T-helper 17 cell (primary cell): ENCODE measurements around the gene VARS2. TPM values are rescaled to one million over a fixed set of nuclear protein-coding genes. Genes with fewer than 3 reads are reported as not detected.

Source experiments
- ATAC-seq: fragments of 150-1000 bp; cut with Tn5 transposase; 2 replicates; pipeline ENCODE4 v1.10.0; 2021; ENCODE audit warnings: mild to moderate bottlenecking, moderate library complexity
- DNase-seq, 3 donors: peaks; one replicate each; pipeline versions ENCODE4 v3.0.0 to v3.0.0-alpha.2; 2020 to 2021
- H3K9me3 ChIP-seq: one replicate; pipeline ENCODE4 v1.7.0; 2013; ENCODE audit warnings: low read length, mild to moderate bottlenecking; ENCODE audit not compliant: control insufficient read depth, poor library complexity, severe bottlenecking
- H3K27ac Mint-ChIP-seq: one replicate; pipeline ENCODE4 v1.8.0; 2022; ENCODE audit warnings: mild to moderate bottlenecking, moderate library complexity, mixed read lengths
- H3K27me3 Mint-ChIP-seq: one replicate; pipeline ENCODE4 v1.8.0; 2022; ENCODE audit warnings: mixed read lengths
- H3K36me3 Mint-ChIP-seq: one replicate; pipeline ENCODE4 v1.8.0; 2022; ENCODE audit warnings: low read depth, mixed read lengths
- H3K4me1 Mint-ChIP-seq: one replicate; pipeline ENCODE4 v1.8.0; 2022; ENCODE audit warnings: mild to moderate bottlenecking, mixed read lengths
- H3K4me3 Mint-ChIP-seq: one replicate; pipeline ENCODE4 v1.8.0; 2022; ENCODE audit warnings: mild to moderate bottlenecking, moderate library complexity, mixed read lengths
- total RNA-seq, 4 donors: library from RNA in 2 of 4; stranded (reverse) in 2 of 4; gene quantifications; one replicate each; pipeline ENCODE4 v1.2.3 and lab custom pipeline; 2022 to 2026

The VARS2 gene
- total RNA-seq, 2 donors from 2014 or later: 24.4 to 30.5 TPM

- DNase-seq: no peak
- peaks cover 9% of the 10 kb centered on the region for H3K36me3 Mint-ChIP-seq
- H3K27me3 Mint-ChIP-seq: peaks cover 13% of the 10 kb centered on the region
- ATAC-seq: no peak
- H3K27ac Mint-ChIP-seq: no peak overlapping the region
- H3K4me3 Mint-ChIP-seq: no peak overlapping the region
- H3K9me3 ChIP-seq: no peaks in the 10 kb centered on the region
- peaks cover 16% of the 10 kb centered on the region for H3K4me1 Mint-ChIP-seq
These were observed 25.1 kb upstream of the VARS2 start for GRCh38 chr6:30888816-30889495.

GRCh38 chr6:30889496-30889885 lies 24.5 kb upstream of the VARS2 start:
- H3K36me3 Mint-ChIP-seq: peaks cover 9% of the 10 kb centered on the region
- no peaks in the 10 kb centered on the region for H3K9me3 ChIP-seq
- H3K4me3 Mint-ChIP-seq: no peak overlapping the region
- ATAC-seq: no peak
- peaks cover 16% of the 10 kb centered on the region for H3K4me1 Mint-ChIP-seq
- H3K27me3 Mint-ChIP-seq: peaks cover 13% of the 10 kb centered on the region
- DNase-seq: no peak
- H3K27ac Mint-ChIP-seq: no peak overlapping the region

GRCh38 chr6:30889921-30890645 lies 24.0 kb upstream of the VARS2 start:
- Mint-ChIP-seq H3K4me3 (no peak overlapping the region), H3K27ac (peak overlapping the region; percentile 62), H3K27me3 (peaks cover 13% of the 10 kb centered on the region), H3K4me1 (peaks cover 22% of the 10 kb centered on the region), H3K36me3 (peaks cover 15% of the 10 kb centered on the region)
- ATAC-seq: no peak
- H3K9me3 ChIP-seq: no peaks in the 10 kb centered on the region
- DNase-seq: no peak

GRCh38 chr6:30890646-30891449 lies 23.2 kb upstream of the VARS2 start:
- H3K9me3 ChIP-seq: no peaks in the 10 kb centered on the region
- peaks cover 16% of the 10 kb centered on the region for H3K4me1 Mint-ChIP-seq
- H3K36me3 Mint-ChIP-seq: peaks cover 16% of the 10 kb centered on the region
- H3K27ac Mint-ChIP-seq: peak overlapping the region; percentile 62
- no peak overlapping the region for H3K4me3 Mint-ChIP-seq
- ATAC-seq (no peak), DNase-seq (no peak)
- H3K27me3 Mint-ChIP-seq: peaks cover 13% of the 10 kb centered on the region

GRCh38 chr6:30891450-30891723 lies 22.7 kb upstream of the VARS2 start:
- H3K27me3 Mint-ChIP-seq: peaks cover 9% of the 10 kb centered on the region

GRCh38 chr6:30891816-30892538 lies 22.1 kb upstream of the VARS2 start:
- Mint-ChIP-seq H3K27me3 (peaks cover 5% of the 10 kb centered on the region), H3K4me1 (peaks cover 8% of the 10 kb centered on the region), H3K27ac (no peak overlapping the region), H3K4me3 (no peak overlapping the region), H3K36me3 (peaks cover 13% of the 10 kb centered on the region)
- ATAC-seq: no peak
- H3K9me3 ChIP-seq: no peaks in the 10 kb centered on the region
- no peak for DNase-seq

More at GRCh38 chr6:30891450-30891723, 22.7 kb upstream of the VARS2 start:
- Mint-ChIP-seq H3K27ac (no peak overlapping the region), H3K36me3 (peaks cover 13% of the 10 kb centered on the region), H3K4me1 (peaks cover 13% of the 10 kb centered on the region), H3K4me3 (no peak overlapping the region)
- DNase-seq (no peak), ATAC-seq (no peak)
- no peaks in the 10 kb centered on the region for H3K9me3 ChIP-seq

GRCh38 chr6:30893001-30893591 lies 20.9 kb upstream of the VARS2 start:
- H3K9me3 ChIP-seq: no peaks in the 10 kb centered on the region
- Mint-ChIP-seq H3K36me3 (peaks cover 13% of the 10 kb centered on the region), H3K27me3 (peaks cover 5% of the 10 kb centered on the region), H3K4me1 (peaks cover 8% of the 10 kb centered on the region), H3K27ac (no peak overlapping the region), H3K4me3 (no peak overlapping the region)
- ATAC-seq (no peak), DNase-seq (no peak)

GRCh38 chr6:30893666-30894065 lies 20.4 kb upstream of the VARS2 start:
- H3K4me1 Mint-ChIP-seq: peaks cover 8% of the 10 kb centered on the region
- no peak overlapping the region for H3K4me3 Mint-ChIP-seq
- H3K9me3 ChIP-seq: no peaks in the 10 kb centered on the region
- peaks cover 5% of the 10 kb centered on the region for H3K27me3 Mint-ChIP-seq
- H3K36me3 Mint-ChIP-seq: peaks cover 17% of the 10 kb centered on the region
- no peak overlapping the region for H3K27ac Mint-ChIP-seq
- ATAC-seq (no peak), DNase-seq (no peak)

GRCh38 chr6:30894381-30894780 lies 19.7 kb upstream of the VARS2 start:
- Mint-ChIP-seq H3K27me3 (peaks cover 5% of the 10 kb centered on the region), H3K4me3 (no peak overlapping the region), H3K36me3 (peaks cover 17% of the 10 kb centered on the region), H3K27ac (peak overlapping the region; percentile 37), H3K4me1 (peaks cover 8% of the 10 kb centered on the region)
- ATAC-seq: no peak
- no peak for DNase-seq
- no peaks in the 10 kb centered on the region for H3K9me3 ChIP-seq

GRCh38 chr6:30894935-30895334 lies 19.1 kb upstream of the VARS2 start:
- peaks cover 17% of the 10 kb centered on the region for H3K36me3 Mint-ChIP-seq
- DNase-seq: no peak
- peaks cover 3% of the 10 kb centered on the region for H3K27me3 Mint-ChIP-seq
- no peaks in the 10 kb centered on the region for H3K9me3 ChIP-seq
- ATAC-seq: no peak
- peak overlapping the region; percentile 37 for H3K27ac Mint-ChIP-seq
- no peak overlapping the region for H3K4me3 Mint-ChIP-seq
- H3K4me1 Mint-ChIP-seq: peaks cover 8% of the 10 kb centered on the region

GRCh38 chr6:30895343-30895742 lies 18.7 kb upstream of the VARS2 start:
- ATAC-seq (no peak), DNase-seq (no peak)
- H3K4me1 Mint-ChIP-seq: peaks cover 8% of the 10 kb centered on the region
- no peaks in the 10 kb centered on the region for H3K27me3 Mint-ChIP-seq
- no peak overlapping the region for H3K27ac Mint-ChIP-seq
- no peaks in the 10 kb centered on the region for H3K9me3 ChIP-seq
- peaks cover 14% of the 10 kb centered on the region for H3K36me3 Mint-ChIP-seq
- H3K4me3 Mint-ChIP-seq: no peak overlapping the region

GRCh38 chr6:30896541-30896940 lies 17.5 kb upstream of the VARS2 start:
- ATAC-seq: no peak
- peaks cover 8% of the 10 kb centered on the region for H3K4me1 Mint-ChIP-seq
- H3K9me3 ChIP-seq: no peaks in the 10 kb centered on the region
- no peak overlapping the region for H3K27ac Mint-ChIP-seq
- H3K4me3 Mint-ChIP-seq: no peak overlapping the region
- no peak for DNase-seq
- peaks cover 13% of the 10 kb centered on the region for H3K36me3 Mint-ChIP-seq
- no peaks in the 10 kb centered on the region for H3K27me3 Mint-ChIP-seq

GRCh38 chr6:30897882-30898281 lies 16.2 kb upstream of the VARS2 start:
- Mint-ChIP-seq H3K27me3 (no peaks in the 10 kb centered on the region), H3K27ac (no peak overlapping the region), H3K4me1 (peaks cover 14% of the 10 kb centered on the region), H3K36me3 (peaks cover 11% of the 10 kb centered on the region), H3K4me3 (no peak overlapping the region)
- no peak for DNase-seq
- ATAC-seq: no peak
- H3K9me3 ChIP-seq: no peaks in the 10 kb centered on the region
